ENCODE measurements around the gene NME2.
A peak's percentile ranks its signal among the peaks of the same experiment; 100 is the strongest.

Gene NME2

DNA sequence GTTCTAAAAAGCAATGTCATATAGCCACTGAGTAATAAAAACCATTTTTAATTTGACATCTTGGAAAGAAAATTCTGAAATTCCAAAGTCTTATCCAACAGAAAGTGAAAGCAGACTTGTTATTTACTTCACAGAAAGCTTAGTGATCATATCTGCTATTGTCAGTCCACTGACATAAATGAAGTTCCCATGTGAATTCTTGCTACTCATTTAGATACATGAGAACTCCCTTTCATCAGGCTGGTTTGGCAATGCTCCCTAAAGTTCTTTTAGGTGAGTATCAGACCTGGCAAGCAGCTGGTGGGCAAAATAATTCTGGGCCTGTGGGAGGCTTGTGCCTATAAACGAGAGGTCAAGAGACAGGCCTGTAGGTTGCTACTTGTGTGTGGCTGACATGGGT is 23.4 kb downstream of the NME2 start:
- H3K4me3 ChIP-seq = no peak overlapping the region

DNA sequence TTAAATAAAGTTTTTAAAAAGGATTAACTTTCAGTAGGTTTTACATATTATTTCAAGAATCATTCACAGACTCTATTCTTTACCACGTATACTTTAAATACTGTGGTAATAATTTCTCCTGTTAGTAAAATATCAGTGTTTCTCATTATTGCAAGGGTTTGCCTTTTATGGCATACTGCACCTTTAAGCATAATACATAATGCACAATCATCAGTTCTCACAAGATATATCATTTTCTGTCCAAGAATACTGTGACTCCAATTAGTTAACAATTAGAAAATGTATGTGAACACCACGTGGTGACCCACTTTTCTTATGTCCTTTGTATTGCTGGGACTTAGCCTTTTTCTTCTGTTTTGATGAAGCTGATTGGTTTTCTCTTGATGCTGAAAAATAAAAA is 25.7 kb downstream of the NME2 start:
- Histone ChIP-seq H3K27ac (no peak overlapping the region), H3K4me3 (no peak overlapping the region)

More for the DNA sequence above, 23.4 kb downstream of the NME2 start:
- peak overlapping the region in 3 of 21 experiments; percentile 22 to 38 (median 35) for H3K27ac ChIP-seq

DNA sequence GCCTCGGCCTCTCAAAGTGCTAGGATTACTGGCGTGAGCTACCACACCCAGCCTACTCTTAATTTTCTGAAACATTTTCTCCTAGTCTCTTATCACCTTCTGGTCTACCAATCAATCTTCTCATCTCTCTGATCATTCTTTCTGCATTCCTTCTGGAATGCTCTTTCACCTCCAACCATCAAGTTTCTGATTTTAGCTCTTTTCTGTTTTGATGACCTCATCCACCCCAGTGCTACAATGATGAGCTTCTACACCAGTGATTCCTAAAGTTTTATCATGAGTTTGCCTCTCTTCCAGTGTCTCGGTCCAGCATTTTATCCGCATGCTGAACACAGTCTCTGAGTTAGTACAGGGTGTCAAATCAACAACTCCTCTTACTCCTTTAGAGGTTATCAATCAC is 31.5 kb downstream of the NME2 start:
- no peak overlapping the region for H3K27ac ChIP-seq
- no peak overlapping the region for H3K4me3 ChIP-seq

DNA sequence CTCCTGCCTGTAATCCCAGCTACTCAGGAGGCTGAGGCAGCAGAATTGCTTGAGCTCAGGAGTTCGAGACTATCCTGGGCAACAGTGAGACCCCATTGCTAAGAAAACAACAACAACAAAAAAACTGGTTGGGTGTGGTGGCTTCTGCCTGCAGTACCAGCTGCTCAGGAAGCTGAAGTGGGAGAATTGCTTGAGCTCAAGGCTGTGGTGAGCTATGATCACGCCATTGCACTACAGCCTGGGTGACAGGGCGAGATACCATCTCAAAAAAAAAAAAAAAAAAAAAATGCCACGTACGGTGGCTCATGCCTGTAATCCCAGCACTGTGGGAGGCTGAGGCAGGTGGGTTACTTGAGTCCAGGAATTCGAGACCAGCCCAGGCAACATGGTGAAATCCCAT is 34.1 kb downstream of the NME2 start:
- H3K27ac ChIP-seq = no peak overlapping the region
- H3K4me3 ChIP-seq = no peak overlapping the region

DNA sequence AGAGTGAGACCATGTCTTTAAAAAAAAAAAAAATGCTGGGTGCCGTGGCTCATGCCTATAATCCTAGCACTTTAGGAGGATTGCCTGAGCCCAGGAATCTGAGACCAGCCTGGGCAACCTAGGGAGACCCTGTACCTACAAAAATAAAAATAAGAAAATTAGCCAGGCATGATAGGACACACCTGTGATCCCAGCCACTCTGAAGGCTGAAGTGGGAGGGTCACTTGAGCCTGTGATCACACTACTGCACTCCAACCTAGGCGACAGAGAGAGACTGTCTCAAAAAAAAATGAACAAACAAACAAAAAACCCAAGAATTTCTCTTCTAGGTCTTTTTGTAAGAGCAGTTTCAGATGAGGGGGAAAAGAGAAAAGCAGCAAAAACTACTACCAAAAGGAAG is 34.6 kb downstream of the NME2 start:
- no peak overlapping the region for H3K27ac ChIP-seq

DNA sequence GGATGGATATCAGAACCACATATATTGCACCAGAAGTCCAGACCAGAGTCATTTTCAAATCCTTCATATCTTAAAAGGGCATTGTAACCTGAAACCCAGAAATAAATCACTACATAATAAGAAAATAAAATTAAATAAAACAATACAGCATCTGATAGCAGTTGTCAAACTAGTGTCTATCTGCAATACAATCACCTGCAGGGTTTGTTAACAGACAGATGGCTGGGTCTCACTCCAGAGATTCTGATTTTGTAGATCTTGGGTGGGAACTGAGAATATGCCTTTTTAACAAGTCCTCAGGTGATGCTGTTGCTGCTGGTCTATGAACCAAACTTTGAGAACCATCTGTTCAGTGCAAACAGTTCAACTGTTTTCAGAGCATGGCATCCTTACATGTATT is 37.6 kb downstream of the NME2 start:
- H3K4me3 ChIP-seq = no peak overlapping the region
- H3K27ac ChIP-seq = no peak overlapping the region

More for the DNA sequence above, 34.6 kb downstream of the NME2 start:
- no peak overlapping the region for H3K4me3 ChIP-seq

DNA sequence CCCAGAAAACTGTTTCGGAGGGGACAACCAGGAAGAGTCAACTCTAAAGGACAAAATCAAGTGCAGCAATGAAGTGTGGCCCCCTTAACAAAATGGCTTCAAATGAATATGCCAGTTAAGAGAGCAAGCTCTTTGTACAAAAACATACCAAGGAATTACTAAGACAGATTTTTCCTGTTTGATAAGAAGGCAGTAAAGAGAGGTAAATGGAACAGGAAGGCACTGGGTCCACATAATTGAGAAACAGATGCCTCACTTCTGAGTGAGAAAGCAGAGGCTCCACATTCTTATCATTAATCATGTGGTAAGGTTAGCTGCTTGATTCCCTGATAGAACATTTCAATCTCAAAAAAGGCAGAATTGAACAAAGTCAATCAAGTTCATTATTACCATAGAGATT is 48.7 kb downstream of the NME2 start:
- no peak overlapping the region for H3K4me3 ChIP-seq

DNA sequence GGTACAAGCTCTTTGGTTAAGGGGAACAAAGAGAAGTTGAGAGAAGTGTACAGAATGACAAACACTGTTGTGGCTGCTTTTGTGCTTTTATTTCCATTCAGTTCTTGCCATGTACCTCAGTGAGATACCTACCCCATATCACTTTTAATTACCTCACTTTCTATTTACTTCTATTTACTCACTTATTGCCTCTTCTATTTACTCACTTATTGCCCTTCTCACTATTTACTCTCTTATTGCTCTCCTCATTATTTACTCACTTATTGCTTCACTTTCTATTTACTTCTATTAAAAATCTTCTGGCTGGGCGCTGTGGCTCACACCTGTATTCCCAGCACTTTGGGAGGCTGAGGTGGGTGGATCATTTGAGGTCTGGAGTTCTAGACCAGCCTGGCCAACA is 51.7 kb downstream of the NME2 start:
- Histone ChIP-seq H3K27ac (no peak overlapping the region), H3K4me3 (no peak overlapping the region)

More for the DNA sequence above, 48.7 kb downstream of the NME2 start:
- no peak overlapping the region for H3K27ac ChIP-seq

DNA sequence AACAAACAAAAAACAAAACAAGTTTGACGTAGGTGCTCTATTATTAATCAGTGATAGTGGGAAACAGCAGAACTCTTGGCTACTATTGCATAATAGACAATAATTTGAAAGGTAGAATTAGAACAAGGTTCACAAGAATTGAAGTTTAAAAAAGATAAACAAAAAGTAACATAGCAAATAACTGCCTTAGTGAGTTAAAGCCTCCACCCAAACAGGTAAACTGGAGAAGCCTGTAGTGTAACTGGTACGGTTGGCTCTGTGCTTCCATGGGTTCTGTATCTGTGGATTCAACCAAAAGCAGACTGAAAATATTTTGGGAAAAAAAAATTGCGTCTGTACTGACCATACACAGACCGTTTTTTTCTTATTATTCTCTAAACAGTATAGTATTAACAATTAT is 55.1 kb downstream of the NME2 start:
- H3K4me3 ChIP-seq = no peak overlapping the region
- H3K27ac ChIP-seq = no peak overlapping the region

All from skin epidermis (tissue), 12 donors.